HG03097 (cell line): Measurements from ENCODE around the gene RAB34.

ENCODE experiments used
- ATAC-seq: cut with Tn5 transposase; IDR thresholded peaks from one replicate; pipeline ENCODE4 v1.9.1; 2021; ENCODE audit not compliant: unreplicated experiment, low FRiP score

Gene RAB34

GRCh38 chr17:28688481-28688880, 29.2 kb downstream of the RAB34 start:
- ATAC-seq = no peak

- ATAC-seq = no peak
Measured at GRCh38 chr17:28686296-28686695, 31.4 kb downstream of the RAB34 start.

- ATAC-seq = no peak
Measured at GRCh38 chr17:28685366-28685765, 32.3 kb downstream of the RAB34 start.

GRCh38 chr17:28684963-28685362, 32.7 kb downstream of the RAB34 start:
- no peak for ATAC-seq

GRCh38 chr17:28682655-28683054, 35.0 kb downstream of the RAB34 start:
- ATAC-seq = no peak

DNA sequence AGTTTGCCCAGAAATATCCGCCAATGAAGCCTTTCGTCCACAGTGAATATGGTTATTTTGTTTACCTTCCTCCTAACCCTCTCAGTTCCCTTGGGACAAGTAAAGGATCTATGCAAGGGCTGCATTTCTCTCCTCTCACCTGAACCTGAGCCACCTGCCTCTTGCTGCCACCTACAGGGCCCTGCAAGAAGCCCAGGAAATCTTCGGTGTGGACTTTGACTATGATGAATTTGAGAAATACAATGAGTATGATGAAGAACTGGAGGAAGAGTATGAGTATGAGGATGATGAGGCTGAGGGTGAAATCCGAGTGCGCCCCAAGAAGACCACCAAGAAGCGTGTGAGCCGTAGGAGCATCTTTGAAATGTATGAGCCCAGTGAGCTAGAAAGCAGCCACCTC, 41.7 kb downstream of the RAB34 start:
- ATAC-seq = no peak

DNA sequence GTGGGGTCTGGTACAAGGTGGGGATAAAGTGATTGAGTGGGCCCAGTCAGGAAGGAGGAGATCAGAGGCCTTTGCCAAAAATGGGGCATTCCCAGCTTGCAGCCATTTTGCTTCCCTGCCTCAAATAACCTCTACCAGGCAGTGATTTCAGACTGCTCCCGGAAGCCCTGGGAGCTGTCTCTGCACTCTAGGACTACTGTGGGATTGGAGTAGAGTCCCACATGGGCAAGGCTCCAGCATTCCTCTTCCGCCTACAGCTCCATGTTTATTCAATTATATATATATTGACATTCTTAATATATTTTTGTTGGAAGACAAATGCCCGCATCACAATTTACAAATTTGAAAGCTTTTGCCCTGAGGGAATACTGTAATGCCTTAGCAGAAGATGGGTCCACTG, 42.2 kb downstream of the RAB34 start:
- ATAC-seq = no peak

- ATAC-seq = no peak
Measured at GRCh38 chr17:28669918-28670317, 47.8 kb downstream of the RAB34 start.

DNA sequence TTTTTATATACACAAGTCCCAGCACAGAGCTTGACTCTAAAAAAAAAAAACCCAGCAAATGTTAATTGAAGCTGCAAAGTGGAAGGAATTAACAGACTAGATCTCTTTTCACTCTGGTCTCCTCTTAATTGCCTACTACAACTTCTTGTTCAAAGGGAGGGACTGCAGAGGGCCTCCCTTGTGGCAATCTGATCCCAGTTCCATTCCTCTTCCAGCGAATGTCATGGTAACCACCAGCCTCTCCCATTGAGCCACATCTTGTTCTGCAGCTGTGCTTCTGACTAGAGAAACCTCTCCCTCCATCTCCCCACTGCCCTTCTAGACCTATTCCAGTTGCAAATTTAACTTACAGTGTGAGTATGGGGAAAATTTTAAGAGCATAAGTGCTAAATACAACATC, 49.8 kb downstream of the RAB34 start:
- no peak for ATAC-seq

DNA sequence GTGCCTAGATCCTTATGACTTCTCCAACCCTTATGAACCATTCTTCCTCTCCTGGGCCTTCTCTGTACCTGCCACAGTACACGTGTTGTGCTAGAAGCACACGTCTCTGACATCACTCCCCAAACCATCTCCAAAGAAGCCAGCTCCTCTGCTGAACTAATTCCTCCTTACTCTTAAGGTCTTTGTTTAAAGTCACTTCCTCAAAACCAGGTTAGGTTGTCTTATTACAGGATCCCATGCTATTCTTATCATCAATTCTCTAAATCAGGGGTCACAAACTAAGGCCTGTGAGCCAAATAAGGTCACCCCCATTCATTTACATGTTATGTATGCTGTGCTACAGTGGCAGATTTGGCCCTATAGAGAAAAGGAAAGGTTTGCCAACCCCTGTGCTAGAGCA, 51.7 kb downstream of the RAB34 start:
- no peak for ATAC-seq
